Suprapubic skin (tissue), 4 donors: ENCODE results near the gene SH3BP2. TPM values are rescaled to one million over a fixed set of nuclear protein-coding genes. Genes with fewer than 3 reads are reported as not detected.

Experiments used
- DNase-seq, 2 donors: peaks; one replicate each; pipeline ENCODE4 v3.0.0-alpha.2; 2019; ENCODE audit warnings: low spot score in 2 of 2
- H3K27ac ChIP-seq: fragments of 200-600 bp; sonication (generic); one replicate; pipeline ENCODE4 v1.5.1; 2019
- H3K27me3 ChIP-seq: fragments of 200-600 bp; sonication (generic); one replicate; pipeline ENCODE4 v1.5.1; 2019
- H3K36me3 ChIP-seq: fragments of 200-600 bp; sonication (generic); one replicate; pipeline ENCODE4 v1.5.1; 2019
- H3K4me1 ChIP-seq: fragments of 200-600 bp; sonication (generic); one replicate; pipeline ENCODE4 v1.5.1; 2019
- H3K4me3 ChIP-seq: fragments of 200-600 bp; sonication (generic); one replicate; pipeline ENCODE4 v1.5.1; 2019; ENCODE audit warnings: mild to moderate bottlenecking
- H3K9me3 ChIP-seq: fragments of 200-600 bp; sonication (generic); one replicate; pipeline ENCODE4 v1.5.1; 2019
- EP300 ChIP-seq: sonication (generic); formaldehyde crosslinking; IDR thresholded peaks from one replicate; pipeline ENCODE4 v1.6.1; 2017; ENCODE audit warnings: antibody characterized with exemption
- POLR2A ChIP-seq, 2 donors: fragments of 450-650 bp; IDR thresholded peaks; one replicate each; pipeline ENCODE4 v1.6.1; 2017; ENCODE audit warnings: antibody characterized with exemption in 2 of 2, mild to moderate bottlenecking in 2 of 2, moderate library complexity in 2 of 2
- POLR2AphosphoS5 ChIP-seq, 3 donors: sonication (generic); formaldehyde crosslinking; IDR thresholded peaks; one replicate each; pipeline ENCODE4 v1.6.1; 2017; ENCODE audit warnings: antibody characterized with exemption in 3 of 3
- WGBS: methylation state at CpG from one replicate; pipeline ENCODE4 v1.1.5; 2018; 5-methylcytosine and 5-hydroxymethylcytosine counted together
- total RNA-seq, 4 donors: library from RNA; depleted of rRNA; stranded (reverse); fragments of >200 nt; gene quantifications; one replicate each; pipeline ENCODE4 v1.1.0, GENCODE V29; 2016
- TF ChIP-seq, protein P1 (sequence below), 2 donors: fragments of 200-600 bp in 1 of 2; fragments of 450-650 bp in 1 of 2; sonication (generic) in 1 of 2; IDR thresholded peaks; one replicate each; pipeline ENCODE4 v1.5.1; 2016 to 2019; ENCODE audit warnings: antibody characterized with exemption in 2 of 2, mild to moderate bottlenecking in 1 of 2, moderate library complexity in 1 of 2

The SH3BP2 gene
- total RNA-seq, 4 donors from 2014 or later = 116 to 709 (median 162) TPM

DNA sequence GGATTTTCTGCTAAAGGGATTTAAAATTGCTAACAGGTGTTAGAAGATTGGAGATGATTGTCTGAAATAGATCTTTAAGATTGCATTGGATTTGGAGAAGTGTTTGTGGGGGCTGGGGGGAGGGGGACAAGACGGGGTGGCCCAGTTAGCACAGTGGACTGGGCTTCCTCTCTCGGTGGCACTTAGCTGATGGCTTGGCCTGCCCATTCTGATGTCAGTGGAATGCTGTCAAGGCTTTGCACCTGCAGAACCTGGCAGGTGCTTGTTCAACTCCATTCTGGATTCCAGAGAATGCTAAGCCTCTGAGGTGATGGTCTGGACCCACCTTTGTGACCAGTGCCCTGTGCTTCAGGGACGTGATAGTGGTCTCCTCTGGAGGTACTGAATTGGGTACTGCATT lies 94.5 kb downstream of the SH3BP2 start:
- TF ChIP-seq POLR2AphosphoS5 (IDR thresholded peaks at IDR 0.05) (no peak), EP300 (no peak), POLR2A (IDR thresholded peaks at IDR 0.05) (no peak)
- TF ChIP-seq, protein P1, sequence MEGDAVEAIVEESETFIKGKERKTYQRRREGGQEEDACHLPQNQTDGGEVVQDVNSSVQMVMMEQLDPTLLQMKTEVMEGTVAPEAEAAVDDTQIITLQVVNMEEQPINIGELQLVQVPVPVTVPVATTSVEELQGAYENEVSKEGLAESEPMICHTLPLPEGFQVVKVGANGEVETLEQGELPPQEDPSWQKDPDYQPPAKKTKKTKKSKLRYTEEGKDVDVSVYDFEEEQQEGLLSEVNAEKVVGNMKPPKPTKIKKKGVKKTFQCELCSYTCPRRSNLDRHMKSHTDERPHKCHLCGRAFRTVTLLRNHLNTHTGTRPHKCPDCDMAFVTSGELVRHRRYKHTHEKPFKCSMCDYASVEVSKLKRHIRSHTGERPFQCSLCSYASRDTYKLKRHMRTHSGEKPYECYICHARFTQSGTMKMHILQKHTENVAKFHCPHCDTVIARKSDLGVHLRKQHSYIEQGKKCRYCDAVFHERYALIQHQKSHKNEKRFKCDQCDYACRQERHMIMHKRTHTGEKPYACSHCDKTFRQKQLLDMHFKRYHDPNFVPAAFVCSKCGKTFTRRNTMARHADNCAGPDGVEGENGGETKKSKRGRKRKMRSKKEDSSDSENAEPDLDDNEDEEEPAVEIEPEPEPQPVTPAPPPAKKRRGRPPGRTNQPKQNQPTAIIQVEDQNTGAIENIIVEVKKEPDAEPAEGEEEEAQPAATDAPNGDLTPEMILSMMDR (IDR thresholded peaks at IDR 0.05) = no peak
- Histone ChIP-seq H3K36me3 (peaks cover 45% of the 10 kb centered on the region), H3K27ac (no peak overlapping the region), H3K9me3 (no peaks in the 10 kb centered on the region), H3K4me1 (no peaks in the 10 kb centered on the region), H3K4me3 (no peak overlapping the region), H3K27me3 (no peaks in the 10 kb centered on the region)
- no peak for DNase-seq
- WGBS = 86% methylated on average over 3 of the region's 3 CpGs

DNA sequence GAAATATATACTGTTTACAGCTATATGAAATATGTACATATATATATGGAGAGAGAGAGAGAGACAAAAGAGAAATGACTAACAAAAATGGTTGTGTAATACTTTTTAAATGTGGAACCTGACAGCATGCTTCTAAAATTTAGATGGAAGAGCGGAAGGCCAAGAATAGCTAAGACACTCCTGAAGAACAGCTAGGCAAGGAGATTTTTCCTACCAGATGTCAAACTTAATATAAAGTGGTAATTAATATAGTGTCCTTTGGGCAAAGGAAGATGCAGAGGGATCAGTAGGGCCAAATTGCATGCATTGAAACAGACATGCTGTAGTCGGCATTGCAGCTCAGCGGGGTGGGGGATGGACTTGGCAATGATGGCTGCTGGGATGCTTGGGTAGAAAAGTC lies 96.0 kb downstream of the SH3BP2 start:
- DNase-seq = no peak

More for the DNA sequence above, 96.0 kb downstream of the SH3BP2 start:
- Histone ChIP-seq H3K27ac (no peak overlapping the region), H3K27me3 (no peaks in the 10 kb centered on the region), H3K9me3 (no peaks in the 10 kb centered on the region), H3K36me3 (peaks cover 33% of the 10 kb centered on the region), H3K4me3 (no peak overlapping the region), H3K4me1 (peaks cover 3% of the 10 kb centered on the region)
- TF ChIP-seq, protein P1 (IDR thresholded peaks at IDR 0.05) = no peak
- TF ChIP-seq POLR2AphosphoS5 (IDR thresholded peaks at IDR 0.05) (no peak), EP300 (no peak), POLR2A (IDR thresholded peaks at IDR 0.05) (no peak)
- whole genome bisulfite sequencing = 80% methylated on average over 3 of the region's 3 CpGs

Other genes starting within 250 kb of the SH3BP2 start
- 10 to 100 TPM; 21.8 to 36.0 (median 30.8) TPM for gene TNIP2, start 36.7 kb upstream of the SH3BP2 start, total RNA-seq
- gene ADD1, start 50.8 kb downstream of the SH3BP2 start, total RNA-seq = 100 to 1,000 TPM; 122 to 299 (median 196) TPM
- 10 to 100 TPM; 23.4 to 30.8 (median 27.1) TPM for gene NOP14, start 170.3 kb downstream of the SH3BP2 start, total RNA-seq
- gene GRK4, start 170.5 kb downstream of the SH3BP2 start, total RNA-seq = 1 to 10 TPM; 3.3 to 8.0 (median 4.6) TPM